HG03378 (cell line): ENCODE measurements around the gene LRRC70.
A peak's percentile ranks its signal among the peaks of the same experiment; 100 is the strongest.
"Not testable (repeated sequence)": the region's sequence is repeated elsewhere in the genome, so short reads cannot be mapped to it uniquely, and the experiment has no call there.

Experiments used
- ATAC-seq: cut with Tn5 transposase; IDR thresholded peaks from one replicate; pipeline ENCODE4 v1.9.1; 2021; ENCODE audit warnings: mild to moderate bottlenecking, moderate library complexity; ENCODE audit not compliant: unreplicated experiment

LRRC70 gene, protein sequence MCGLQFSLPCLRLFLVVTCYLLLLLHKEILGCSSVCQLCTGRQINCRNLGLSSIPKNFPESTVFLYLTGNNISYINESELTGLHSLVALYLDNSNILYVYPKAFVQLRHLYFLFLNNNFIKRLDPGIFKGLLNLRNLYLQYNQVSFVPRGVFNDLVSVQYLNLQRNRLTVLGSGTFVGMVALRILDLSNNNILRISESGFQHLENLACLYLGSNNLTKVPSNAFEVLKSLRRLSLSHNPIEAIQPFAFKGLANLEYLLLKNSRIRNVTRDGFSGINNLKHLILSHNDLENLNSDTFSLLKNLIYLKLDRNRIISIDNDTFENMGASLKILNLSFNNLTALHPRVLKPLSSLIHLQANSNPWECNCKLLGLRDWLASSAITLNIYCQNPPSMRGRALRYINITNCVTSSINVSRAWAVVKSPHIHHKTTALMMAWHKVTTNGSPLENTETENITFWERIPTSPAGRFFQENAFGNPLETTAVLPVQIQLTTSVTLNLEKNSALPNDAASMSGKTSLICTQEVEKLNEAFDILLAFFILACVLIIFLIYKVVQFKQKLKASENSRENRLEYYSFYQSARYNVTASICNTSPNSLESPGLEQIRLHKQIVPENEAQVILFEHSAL

DNA sequence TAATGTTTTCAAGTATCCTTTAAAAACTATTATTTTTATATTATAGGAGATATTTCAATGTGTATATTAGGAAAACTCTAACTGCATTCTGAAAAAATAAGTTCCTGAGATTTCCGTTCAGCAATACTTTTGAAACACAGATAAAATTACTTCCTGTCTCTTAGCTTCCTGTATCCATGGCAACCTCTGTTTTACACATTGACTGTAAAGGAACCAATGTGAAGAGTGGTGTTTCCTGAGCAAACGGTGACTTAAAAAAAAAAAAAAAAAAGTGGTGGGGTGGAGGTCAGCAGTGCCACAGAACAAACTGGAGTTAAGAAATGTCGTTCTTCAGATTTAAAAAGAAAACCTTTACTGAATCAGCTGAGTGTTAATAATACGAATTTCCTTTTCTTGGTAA, at the start of gene LRRC70:
Gene LRRC70 (plus strand): TSS at position 280 of the 400 bp plus-strand sequence. CDS start 620 bp downstream, outside the sequence.
- peak; percentile 92 for ATAC-seq

DNA sequence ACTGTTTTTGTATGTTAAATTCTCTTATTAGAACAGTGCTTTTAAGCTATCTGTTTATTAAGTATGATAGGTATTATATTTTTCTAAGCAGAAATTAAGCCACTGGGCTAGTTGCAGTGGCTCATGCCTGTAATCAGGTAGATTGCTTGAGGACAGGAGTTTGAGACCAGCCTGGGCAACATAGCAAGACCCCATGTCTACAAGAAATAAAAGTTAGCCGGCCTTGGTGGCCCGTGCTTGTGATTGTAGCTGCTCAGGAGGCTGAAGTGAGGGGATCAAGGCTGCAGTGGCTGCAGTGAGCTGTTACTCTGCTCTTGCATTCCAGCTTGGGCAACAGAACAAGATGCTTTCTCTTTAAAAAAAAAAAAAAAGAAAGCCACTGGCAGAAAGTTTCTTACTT, 45.0 kb upstream of the LRRC70 start:
- no peak for ATAC-seq

DNA sequence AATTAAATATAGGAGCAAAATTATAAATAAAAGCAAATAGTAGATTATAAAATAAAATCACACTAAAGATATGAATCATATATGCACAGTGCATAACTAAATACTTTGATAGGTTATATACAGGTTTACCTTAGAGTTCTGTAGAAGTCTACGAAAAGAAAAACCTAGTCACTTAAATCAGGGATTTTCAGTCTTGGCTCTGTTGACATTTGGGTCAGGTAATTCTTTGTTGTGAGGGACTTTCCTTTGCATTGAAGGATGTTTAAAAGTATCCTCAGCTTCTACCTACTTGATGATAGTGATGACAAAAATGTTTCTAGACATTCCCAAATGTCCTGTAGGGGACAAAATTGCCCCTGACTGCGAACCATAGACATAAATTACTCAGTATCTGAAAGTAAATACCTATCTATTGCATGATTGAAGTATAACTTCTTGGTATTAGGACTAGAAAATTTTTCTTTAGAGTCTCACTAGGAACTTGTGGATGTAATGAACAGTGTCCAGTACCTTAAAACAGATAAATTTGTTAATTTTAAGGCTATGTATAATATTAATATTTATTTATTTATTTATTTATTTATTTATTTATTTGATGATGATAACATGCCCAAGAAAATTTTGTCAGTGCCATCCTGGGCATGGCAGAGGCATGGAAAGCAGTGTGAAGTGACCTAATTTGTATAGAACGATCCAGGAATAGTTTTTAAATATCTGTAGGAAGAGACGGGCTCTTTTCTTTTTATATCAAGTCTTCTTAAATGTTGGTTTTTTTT, 44.0 kb upstream of the LRRC70 start:
- ATAC-seq: no peak

DNA sequence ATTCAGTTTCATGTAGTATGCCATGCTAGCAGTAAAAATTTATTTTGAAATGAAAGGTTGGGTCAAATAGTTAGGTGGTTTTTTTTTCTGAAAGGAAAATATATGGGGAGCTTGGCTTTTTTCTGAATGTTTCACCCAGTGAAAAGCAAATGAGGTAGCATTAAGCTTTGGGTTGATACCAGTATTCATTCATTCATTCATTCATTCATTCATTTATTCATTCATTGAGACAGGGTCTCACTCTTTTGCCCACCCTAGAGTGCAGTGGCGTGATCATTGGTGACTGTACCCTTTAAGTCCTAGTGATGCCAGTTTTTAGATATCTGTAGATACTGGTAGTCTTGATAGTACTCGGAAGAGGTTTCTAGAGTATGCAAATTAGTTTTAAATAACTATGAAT, 42.4 kb upstream of the LRRC70 start:
- ATAC-seq: no peak

DNA sequence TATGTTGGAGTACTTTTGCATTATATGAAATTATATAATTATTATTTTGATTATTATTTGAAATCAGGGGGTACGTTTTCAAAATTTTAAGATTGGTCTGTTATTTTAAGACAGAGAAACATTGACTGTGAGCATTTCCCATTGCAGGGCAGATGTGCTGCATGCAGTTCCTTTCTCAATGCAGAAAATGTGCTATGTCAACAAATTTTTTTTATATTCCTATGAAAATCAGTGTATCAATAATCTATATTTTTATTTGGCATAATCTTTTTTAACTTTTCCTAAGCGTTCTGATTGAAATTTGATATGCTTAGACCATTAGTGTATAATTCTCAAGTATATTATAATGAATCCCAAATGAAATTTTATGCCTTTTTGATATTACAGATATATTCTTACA, 41.8 kb upstream of the LRRC70 start:
- ATAC-seq: no peak

DNA sequence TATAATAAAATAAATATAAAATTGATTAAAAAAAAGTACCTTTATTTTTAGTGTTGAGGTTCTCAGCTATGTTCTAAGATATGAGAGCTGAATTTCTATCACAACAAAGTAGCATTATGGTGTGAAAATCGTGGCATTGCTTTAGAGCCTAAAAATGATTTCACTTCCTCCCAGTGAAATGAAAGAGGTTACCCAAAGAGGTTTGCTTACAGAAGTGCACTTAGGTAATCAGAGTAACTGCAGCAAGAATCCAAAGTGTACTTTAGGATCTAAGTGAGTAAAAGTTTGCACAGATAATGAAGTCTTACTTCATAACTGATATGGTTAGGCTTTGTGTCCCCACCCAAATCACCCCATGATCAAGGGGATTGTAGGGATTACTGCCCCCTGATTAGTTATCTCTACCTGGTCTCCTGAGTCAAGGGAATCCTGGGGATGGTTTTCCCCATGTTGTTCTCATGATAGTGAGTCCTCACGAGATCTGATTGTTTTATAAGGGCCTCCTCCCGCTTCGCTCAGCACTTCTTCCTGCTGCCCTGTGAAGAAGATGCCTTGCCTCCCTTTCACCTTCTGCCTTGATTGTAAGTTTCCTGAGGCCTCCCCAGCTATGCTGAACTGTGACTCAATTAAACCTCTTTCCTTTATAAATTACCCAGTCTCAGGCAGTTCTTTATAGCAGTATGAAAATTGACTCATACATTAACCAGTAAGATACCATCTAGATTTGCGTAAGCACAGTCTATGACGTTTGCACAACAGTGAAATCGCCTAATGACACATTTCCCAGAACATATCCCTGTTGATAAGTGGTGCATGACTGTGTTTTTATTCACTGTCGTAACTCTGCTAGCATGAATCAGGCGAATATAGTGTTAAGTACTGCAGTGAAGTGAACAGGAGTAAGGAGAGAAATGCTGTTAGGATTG, 40.3 kb upstream of the LRRC70 start:
- peak; percentile 38 for ATAC-seq

DNA sequence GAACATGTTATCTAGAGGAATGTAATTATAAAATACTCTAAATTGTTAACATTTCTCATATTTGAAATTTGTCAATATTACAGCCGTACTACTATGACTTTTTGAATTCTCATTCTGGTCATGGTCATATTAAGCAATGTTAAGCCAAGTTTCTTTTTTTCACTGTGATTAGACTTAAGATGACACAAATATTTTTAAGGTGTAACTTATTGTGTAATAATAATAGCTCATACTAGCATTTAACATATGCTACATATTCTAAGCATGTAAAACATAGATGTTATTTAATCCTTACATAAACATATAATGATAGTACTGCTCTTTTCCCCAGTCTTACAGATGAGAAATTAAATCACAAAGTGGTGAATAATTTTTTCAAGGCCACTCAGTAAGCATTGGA, 35.9 kb upstream of the LRRC70 start:
- ATAC-seq: no peak

DNA sequence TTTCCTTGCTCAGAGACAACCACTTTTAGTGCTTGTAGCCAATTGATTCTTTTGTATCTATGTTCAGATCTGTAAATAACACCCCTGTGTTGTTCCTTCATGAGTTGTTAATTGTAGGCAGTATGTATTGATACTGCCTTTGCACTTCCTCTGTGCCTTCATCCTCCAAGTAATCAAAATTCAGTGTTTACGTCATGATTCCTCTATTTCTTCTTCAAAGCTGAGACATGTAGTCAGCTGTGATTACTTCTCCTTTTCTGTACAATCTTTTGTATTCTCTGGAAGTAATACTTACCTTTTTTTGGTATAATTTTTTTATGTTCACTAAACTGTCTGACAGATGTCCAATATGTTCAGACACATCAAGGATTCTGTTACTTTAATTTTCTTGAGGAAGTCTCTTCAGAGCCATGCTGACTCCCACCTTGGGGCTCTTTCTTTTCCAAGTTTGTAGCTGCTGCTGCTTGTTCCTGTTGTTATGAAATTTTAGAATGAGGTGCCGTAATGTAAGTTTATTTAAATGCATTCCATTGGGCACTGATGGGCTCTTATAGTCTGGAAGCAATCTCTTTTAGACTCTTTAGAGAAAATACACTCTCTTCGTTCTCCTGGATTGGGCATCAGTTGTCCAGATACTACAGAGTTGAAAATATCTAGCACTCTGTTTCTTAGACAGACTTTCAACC, 30.5 kb upstream of the LRRC70 start:
- no peak for ATAC-seq

DNA sequence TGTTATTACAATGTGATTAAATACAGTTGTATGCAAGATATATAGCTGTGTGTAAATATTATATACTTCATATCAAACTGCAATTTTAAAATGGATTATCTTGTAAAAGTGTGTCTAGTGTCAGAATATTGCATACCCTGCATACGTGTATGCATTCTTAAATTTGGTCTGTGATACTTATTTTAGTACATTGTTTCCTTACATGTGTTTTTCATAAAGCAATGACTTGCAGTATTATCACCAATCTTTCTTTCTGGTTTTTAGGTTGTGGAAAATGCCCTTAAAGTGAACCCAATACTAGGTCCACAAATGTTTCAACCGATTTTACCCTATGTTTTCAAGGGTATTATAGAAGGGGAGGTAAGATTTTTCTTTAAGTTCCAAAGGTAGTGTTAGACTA, 28.5 kb upstream of the LRRC70 start:
- no peak for ATAC-seq

DNA sequence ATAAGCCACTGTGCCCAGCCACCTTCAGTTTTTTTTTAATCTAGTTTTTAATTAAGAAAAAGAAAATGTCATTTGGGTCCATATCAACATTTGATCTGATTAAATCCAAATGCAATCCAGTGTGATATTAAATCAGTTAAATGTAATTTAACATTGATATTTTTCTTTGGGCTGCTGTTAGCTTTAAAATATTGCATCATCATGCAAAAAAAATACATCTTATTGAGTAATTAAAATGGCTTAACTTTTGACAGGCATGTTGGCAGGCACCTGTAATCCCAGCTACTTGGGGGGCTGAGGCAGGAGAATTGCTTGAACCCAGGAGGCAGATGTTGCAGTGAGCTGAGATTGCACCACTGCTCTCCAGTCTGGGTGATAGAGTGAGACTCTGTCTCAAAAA, 22.7 kb upstream of the LRRC70 start:
- ATAC-seq: no peak

DNA sequence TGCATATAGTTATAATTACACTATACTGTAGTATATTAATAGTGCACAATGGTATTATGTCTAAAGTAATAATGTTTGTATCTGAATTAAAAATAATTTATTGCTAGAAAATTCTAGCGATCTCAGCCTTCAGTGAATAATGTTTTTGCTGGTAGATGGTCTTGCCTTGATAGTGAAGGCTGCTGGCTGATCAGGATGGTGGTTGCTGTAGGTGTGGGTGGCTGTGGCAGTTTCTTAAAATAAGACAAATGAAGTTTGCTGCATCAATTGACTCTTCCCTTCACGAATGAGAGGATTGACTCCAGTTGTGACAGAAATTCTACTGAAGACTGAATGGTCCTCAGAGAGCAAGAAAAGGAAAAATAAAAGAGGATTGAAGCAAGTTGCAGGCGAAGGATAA, 19.7 kb upstream of the LRRC70 start:
- no peak for ATAC-seq

DNA sequence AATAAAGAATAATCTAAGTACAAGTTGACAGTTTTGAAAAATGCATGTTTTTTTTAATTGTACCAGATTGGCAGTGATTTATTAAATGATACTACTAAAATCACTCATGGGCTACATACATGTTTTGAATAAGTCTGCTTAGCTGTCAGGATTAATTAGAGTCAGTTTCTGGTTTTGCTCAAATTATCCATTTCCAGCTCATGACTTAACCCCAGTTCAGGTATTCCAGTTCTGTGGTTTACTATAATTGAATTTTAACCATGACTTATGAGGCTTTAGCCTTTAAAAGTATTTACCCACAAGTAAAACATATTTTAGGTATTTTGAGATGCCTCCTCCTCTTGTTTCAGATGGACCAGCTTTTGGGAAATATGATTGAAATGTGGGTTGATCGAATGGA, 17.8 kb upstream of the LRRC70 start:
- ATAC-seq: no peak

DNA sequence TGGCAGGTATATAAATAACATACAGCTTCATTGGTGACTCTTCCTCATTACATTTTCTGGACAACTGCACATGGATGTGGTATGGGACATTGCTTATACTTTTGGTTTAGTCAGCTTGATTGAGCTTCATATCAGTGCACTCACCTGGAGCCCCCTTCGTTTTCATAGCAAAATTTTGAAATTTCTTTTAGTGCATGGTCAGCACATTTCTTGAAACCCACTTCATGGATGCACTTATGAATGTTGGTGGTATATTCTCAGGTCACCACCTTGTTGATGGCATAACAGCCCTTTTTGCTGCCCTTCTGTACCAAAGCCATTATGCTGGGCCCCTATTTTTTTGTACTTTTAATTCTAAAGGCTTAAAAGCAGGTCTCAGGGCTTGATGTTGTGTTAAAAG, 16.7 kb upstream of the LRRC70 start:
- ATAC-seq: no peak

DNA sequence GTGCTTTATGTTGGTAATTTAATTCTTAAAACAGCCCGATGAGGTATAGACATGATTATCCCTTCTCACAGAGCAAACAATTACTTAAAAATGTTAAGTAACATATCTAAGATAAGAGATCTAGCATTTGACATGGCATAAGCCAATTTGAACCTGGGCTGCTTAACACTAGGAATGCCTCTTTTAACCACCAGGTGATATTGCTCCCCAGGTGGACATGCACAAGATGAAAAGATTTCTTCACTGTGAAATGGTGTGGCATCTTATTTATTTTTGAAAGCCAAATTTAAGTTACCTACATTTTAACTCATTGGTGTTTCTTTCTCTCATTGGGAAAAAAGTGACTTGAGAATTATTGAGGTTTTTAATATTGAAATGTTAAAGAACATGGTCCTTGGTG, 15.8 kb upstream of the LRRC70 start:
- no peak for ATAC-seq

DNA sequence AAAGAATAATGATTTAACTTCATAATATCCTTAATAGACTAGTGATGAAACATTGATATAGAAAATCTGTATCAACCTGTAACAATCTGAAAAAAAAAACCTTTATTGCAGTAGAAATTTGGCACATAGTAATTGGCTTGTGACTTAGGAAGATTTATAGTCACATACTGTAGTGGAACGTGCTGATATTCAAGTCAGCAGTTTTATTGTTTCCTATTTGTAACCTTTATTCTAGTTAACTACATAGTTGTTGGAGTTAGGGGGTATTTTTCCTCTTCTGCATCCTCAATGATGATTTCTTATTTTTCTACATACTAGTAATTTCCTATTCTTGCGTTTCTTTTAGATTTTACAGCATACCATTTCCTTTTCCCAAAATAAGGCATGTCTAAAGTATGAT, 14.5 kb upstream of the LRRC70 start:
- ATAC-seq: no peak

DNA sequence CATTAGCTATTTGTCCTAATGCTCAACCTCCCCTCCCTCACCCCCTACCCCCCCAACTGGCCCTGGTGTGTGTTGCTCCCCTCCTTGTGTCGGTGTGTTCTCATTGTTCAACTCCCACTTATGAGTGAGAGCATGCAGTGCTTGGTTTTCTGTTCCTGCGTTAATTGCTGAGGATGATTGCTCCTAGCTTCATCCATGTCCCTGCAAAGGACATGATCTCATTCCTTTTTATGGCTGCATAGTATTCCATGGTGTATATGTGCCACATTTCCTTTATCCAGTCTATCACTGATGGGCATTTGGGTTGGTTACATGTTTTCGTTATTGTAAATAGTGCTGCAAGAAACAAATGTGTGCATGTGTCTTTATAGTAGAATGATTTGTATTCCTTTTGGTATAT, 12.9 kb upstream of the LRRC70 start:
- ATAC-seq: not testable (repeated sequence)

DNA sequence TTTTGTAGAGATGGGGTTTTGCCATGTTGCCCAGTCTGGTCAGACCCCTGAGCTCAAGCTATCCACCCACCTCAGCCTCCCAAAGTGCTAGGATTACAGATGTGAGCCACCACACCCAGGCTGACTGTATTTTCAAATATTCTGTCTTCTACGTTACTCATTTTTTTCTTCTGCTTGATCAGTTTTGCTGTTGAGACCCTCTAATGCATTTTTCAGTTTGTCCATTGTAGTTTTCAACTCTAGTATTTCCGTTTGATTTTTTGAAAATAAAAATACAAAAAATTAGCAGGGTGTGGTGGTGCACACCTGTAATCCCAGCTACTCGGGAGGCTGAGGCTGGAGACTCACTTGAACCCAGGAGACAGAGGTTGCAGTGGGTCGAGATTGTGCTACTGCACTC, 10.5 kb upstream of the LRRC70 start:
- ATAC-seq: no peak

DNA sequence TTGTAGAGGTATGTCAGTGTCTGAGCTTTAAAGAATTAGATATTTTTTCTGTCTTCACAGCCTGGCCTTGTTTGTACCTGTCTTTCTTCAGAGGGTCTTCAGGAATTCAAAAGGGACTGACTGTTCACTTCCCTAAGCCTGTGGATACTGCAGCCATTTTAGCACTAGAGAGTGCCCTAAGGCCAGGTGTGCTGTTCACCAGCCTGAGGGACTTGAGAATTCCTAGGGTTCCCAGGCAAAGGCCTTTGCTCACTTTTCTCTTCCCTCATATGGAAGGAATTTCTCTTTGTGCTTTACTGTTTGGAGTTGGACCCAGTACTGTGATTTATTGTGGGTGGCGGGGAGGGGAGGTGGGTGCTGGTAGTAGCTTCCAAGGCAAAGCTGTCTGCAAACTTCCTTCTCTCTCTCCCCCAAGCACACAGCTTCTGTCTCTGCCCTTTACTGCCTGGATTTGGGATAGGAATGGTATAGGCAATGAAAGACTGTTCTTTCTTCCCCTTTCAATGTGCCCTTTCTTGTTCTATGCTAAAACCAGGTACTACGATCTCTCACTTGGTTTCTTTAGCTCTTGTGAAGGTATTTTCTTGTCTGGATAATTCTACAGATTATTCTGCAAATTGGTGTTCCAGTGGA, 9.7 kb upstream of the LRRC70 start:
- ATAC-seq: no peak

DNA sequence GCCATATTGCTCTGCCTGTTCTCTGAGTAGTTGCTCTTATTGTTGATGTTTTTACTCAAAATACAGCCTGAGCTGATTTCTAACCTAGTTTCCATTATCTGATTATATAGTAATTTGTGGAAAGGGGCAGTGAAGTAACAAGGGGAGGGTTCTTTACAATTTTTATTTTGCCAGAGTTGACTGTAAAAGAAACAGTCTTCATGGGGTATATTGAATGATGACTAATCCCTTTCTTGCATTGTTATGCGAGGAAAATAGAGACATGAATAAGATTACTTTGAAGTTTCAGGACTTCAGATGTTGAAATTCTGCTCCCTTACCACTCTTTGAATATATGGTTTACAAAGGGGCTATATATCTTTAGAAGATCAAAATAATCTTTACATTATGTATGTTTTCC, 9.1 kb upstream of the LRRC70 start:
- no peak for ATAC-seq
